ENCODE data around the gene LRRIQ1.

LRRIQ1 gene

GRCh38 chr12:85058339-85058738 is 22.2 kb downstream of the LRRIQ1 start:
- H3K9me3 ChIP-seq (ENCODE audit: control insufficient read depth, insufficient read depth, low read length): no peaks in the 10 kb centered on the region
- H3K36me3 ChIP-seq (ENCODE audit: control insufficient read depth, insufficient read depth, low read length): no peaks in the 10 kb centered on the region
- H3K9ac ChIP-seq (ENCODE audit: low read depth, low read length): no peak overlapping the region
- H3K4me3 ChIP-seq (ENCODE audit: low read depth, low read length): no peak overlapping the region
- H3K27me3 ChIP-seq (ENCODE audit: control insufficient read depth, insufficient read depth, low read length): no peaks in the 10 kb centered on the region
- no peak overlapping the region for H3K27ac ChIP-seq (ENCODE audit: low read depth, low read length)
- H3K4me1 ChIP-seq (ENCODE audit: control insufficient read depth, insufficient read depth, low read length): no peaks in the 10 kb centered on the region

GRCh38 chr12:85059594-85059993 is 23.4 kb downstream of the LRRIQ1 start:
- Histone ChIP-seq H3K9me3 (ENCODE audit: control insufficient read depth, insufficient read depth, low read length) (no peaks in the 10 kb centered on the region), H3K27me3 (ENCODE audit: control insufficient read depth, insufficient read depth, low read length) (no peaks in the 10 kb centered on the region), H3K9ac (ENCODE audit: low read depth, low read length) (no peak overlapping the region), H3K27ac (ENCODE audit: low read depth, low read length) (no peak overlapping the region), H3K36me3 (ENCODE audit: control insufficient read depth, insufficient read depth, low read length) (no peaks in the 10 kb centered on the region), H3K4me1 (ENCODE audit: control insufficient read depth, insufficient read depth, low read length) (no peaks in the 10 kb centered on the region), H3K4me3 (ENCODE audit: low read depth, low read length) (no peak overlapping the region)

- H3K4me1 ChIP-seq (ENCODE audit: control insufficient read depth, insufficient read depth, low read length): no peaks in the 10 kb centered on the region
- no peaks in the 10 kb centered on the region for H3K36me3 ChIP-seq (ENCODE audit: control insufficient read depth, insufficient read depth, low read length)
- H3K27me3 ChIP-seq (ENCODE audit: control insufficient read depth, insufficient read depth, low read length): no peaks in the 10 kb centered on the region
- no peak overlapping the region for H3K9ac ChIP-seq (ENCODE audit: low read depth, low read length)
- H3K27ac ChIP-seq (ENCODE audit: low read depth, low read length): no peak overlapping the region
- no peak overlapping the region for H3K4me3 ChIP-seq (ENCODE audit: low read depth, low read length)
- H3K9me3 ChIP-seq (ENCODE audit: control insufficient read depth, insufficient read depth, low read length): no peaks in the 10 kb centered on the region
These were observed 24.8 kb downstream of the LRRIQ1 start for GRCh38 chr12:85060916-85061315.

- H3K9ac ChIP-seq (ENCODE audit: low read depth, low read length): no peak overlapping the region
- H3K27ac ChIP-seq (ENCODE audit: low read depth, low read length): no peak overlapping the region
- H3K4me1 ChIP-seq (ENCODE audit: control insufficient read depth, insufficient read depth, low read length): no peaks in the 10 kb centered on the region
- no peaks in the 10 kb centered on the region for H3K27me3 ChIP-seq (ENCODE audit: control insufficient read depth, insufficient read depth, low read length)
- no peaks in the 10 kb centered on the region for H3K36me3 ChIP-seq (ENCODE audit: control insufficient read depth, insufficient read depth, low read length)
- H3K4me3 ChIP-seq (ENCODE audit: low read depth, low read length): no peak overlapping the region
- H3K9me3 ChIP-seq (ENCODE audit: control insufficient read depth, insufficient read depth, low read length): no peaks in the 10 kb centered on the region
These were observed 29.8 kb downstream of the LRRIQ1 start for GRCh38 chr12:85065837-85066482.

GRCh38 chr12:85072826-85073225 is 36.7 kb downstream of the LRRIQ1 start:
- Histone ChIP-seq H3K4me1 (ENCODE audit: control insufficient read depth, insufficient read depth, low read length) (peaks cover 3% of the 10 kb centered on the region; the same call in 1 of the 2 replicates), H3K9me3 (ENCODE audit: control insufficient read depth, insufficient read depth, low read length) (no peaks in the 10 kb centered on the region), H3K4me3 (ENCODE audit: low read depth, low read length) (no peak overlapping the region), H3K27me3 (ENCODE audit: control insufficient read depth, insufficient read depth, low read length) (no peaks in the 10 kb centered on the region), H3K9ac (ENCODE audit: low read depth, low read length) (no peak overlapping the region), H3K36me3 (ENCODE audit: control insufficient read depth, insufficient read depth, low read length) (no peaks in the 10 kb centered on the region), H3K27ac (ENCODE audit: low read depth, low read length) (no peak overlapping the region)

GRCh38 chr12:85076688-85077430 is 40.7 kb downstream of the LRRIQ1 start:
- no peak overlapping the region for H3K9ac ChIP-seq (ENCODE audit: low read depth, low read length)

GRCh38 chr12:85085066-85085465 is 48.9 kb downstream of the LRRIQ1 start:
- no peak overlapping the region for H3K9ac ChIP-seq (ENCODE audit: low read depth, low read length)
- H3K27me3 ChIP-seq (ENCODE audit: control insufficient read depth, insufficient read depth, low read length): no peaks in the 10 kb centered on the region
- H3K4me1 ChIP-seq (ENCODE audit: control insufficient read depth, insufficient read depth, low read length): peaks cover 3% of the 10 kb centered on the region; the same call in 1 of the 2 replicates
- H3K27ac ChIP-seq (ENCODE audit: low read depth, low read length): no peak overlapping the region
- no peaks in the 10 kb centered on the region for H3K36me3 ChIP-seq (ENCODE audit: control insufficient read depth, insufficient read depth, low read length)
- no peak overlapping the region for H3K4me3 ChIP-seq (ENCODE audit: low read depth, low read length)
- no peaks in the 10 kb centered on the region for H3K9me3 ChIP-seq (ENCODE audit: control insufficient read depth, insufficient read depth, low read length)

More at GRCh38 chr12:85076688-85077430, 40.7 kb downstream of the LRRIQ1 start:
- H3K27ac ChIP-seq (ENCODE audit: low read depth, low read length): no peak overlapping the region
- no peaks in the 10 kb centered on the region for H3K27me3 ChIP-seq (ENCODE audit: control insufficient read depth, insufficient read depth, low read length)
- H3K9me3 ChIP-seq (ENCODE audit: control insufficient read depth, insufficient read depth, low read length): no peaks in the 10 kb centered on the region
- H3K4me3 ChIP-seq (ENCODE audit: low read depth, low read length): no peak overlapping the region
- H3K36me3 ChIP-seq (ENCODE audit: control insufficient read depth, insufficient read depth, low read length): no peaks in the 10 kb centered on the region
- H3K4me1 ChIP-seq (ENCODE audit: control insufficient read depth, insufficient read depth, low read length): peaks cover 3% of the 10 kb centered on the region; the same call in 1 of the 2 replicates

GRCh38 chr12:85089792-85090191 is 53.6 kb downstream of the LRRIQ1 start:
- no peaks in the 10 kb centered on the region for H3K27me3 ChIP-seq (ENCODE audit: control insufficient read depth, insufficient read depth, low read length)
- no peaks in the 10 kb centered on the region for H3K36me3 ChIP-seq (ENCODE audit: control insufficient read depth, insufficient read depth, low read length)
- no peak overlapping the region for H3K9ac ChIP-seq (ENCODE audit: low read depth, low read length)
- H3K9me3 ChIP-seq (ENCODE audit: control insufficient read depth, insufficient read depth, low read length): no peaks in the 10 kb centered on the region
- H3K4me3 ChIP-seq (ENCODE audit: low read depth, low read length): no peak overlapping the region
- peaks cover 5% of the 10 kb centered on the region; the same call in 1 of the 2 replicates for H3K4me1 ChIP-seq (ENCODE audit: control insufficient read depth, insufficient read depth, low read length)
- no peak overlapping the region for H3K27ac ChIP-seq (ENCODE audit: low read depth, low read length)

- H3K4me1 ChIP-seq (ENCODE audit: control insufficient read depth, insufficient read depth, low read length): peaks cover 5% of the 10 kb centered on the region; the same call in 1 of the 2 replicates
- no peak overlapping the region for H3K4me3 ChIP-seq (ENCODE audit: low read depth, low read length)
- H3K27ac ChIP-seq (ENCODE audit: low read depth, low read length): no peak overlapping the region
- H3K9me3 ChIP-seq (ENCODE audit: control insufficient read depth, insufficient read depth, low read length): no peaks in the 10 kb centered on the region
- no peaks in the 10 kb centered on the region for H3K36me3 ChIP-seq (ENCODE audit: control insufficient read depth, insufficient read depth, low read length)
- H3K27me3 ChIP-seq (ENCODE audit: control insufficient read depth, insufficient read depth, low read length): no peaks in the 10 kb centered on the region
- no peak overlapping the region for H3K9ac ChIP-seq (ENCODE audit: low read depth, low read length)
These were observed 56.7 kb downstream of the LRRIQ1 start for GRCh38 chr12:85092814-85093370.

- Histone ChIP-seq H3K36me3 (ENCODE audit: control insufficient read depth, insufficient read depth, low read length) (no peaks in the 10 kb centered on the region), H3K4me3 (ENCODE audit: low read depth, low read length) (no peak overlapping the region), H3K27me3 (ENCODE audit: control insufficient read depth, insufficient read depth, low read length) (no peaks in the 10 kb centered on the region), H3K9ac (ENCODE audit: low read depth, low read length) (no peak overlapping the region), H3K9me3 (ENCODE audit: control insufficient read depth, insufficient read depth, low read length) (no peaks in the 10 kb centered on the region), H3K27ac (ENCODE audit: low read depth, low read length) (no peak overlapping the region), H3K4me1 (ENCODE audit: control insufficient read depth, insufficient read depth, low read length) (no peaks in the 10 kb centered on the region)
These were observed 59.4 kb downstream of the LRRIQ1 start for GRCh38 chr12:85095501-85095900.

GRCh38 chr12:85130646-85131045 is 94.5 kb downstream of the LRRIQ1 start:
- H3K9ac ChIP-seq (ENCODE audit: low read depth, low read length): no peak overlapping the region
- H3K27ac ChIP-seq (ENCODE audit: low read depth, low read length): no peak overlapping the region
- H3K9me3 ChIP-seq (ENCODE audit: control insufficient read depth, insufficient read depth, low read length): no peaks in the 10 kb centered on the region
- peaks cover 8% of the 10 kb centered on the region for H3K4me1 ChIP-seq (ENCODE audit: control insufficient read depth, insufficient read depth, low read length)
- no peak overlapping the region for H3K4me3 ChIP-seq (ENCODE audit: low read depth, low read length)
- H3K36me3 ChIP-seq (ENCODE audit: control insufficient read depth, insufficient read depth, low read length): no peaks in the 10 kb centered on the region
- no peaks in the 10 kb centered on the region for H3K27me3 ChIP-seq (ENCODE audit: control insufficient read depth, insufficient read depth, low read length)
